SK-N-SH (cell line): ENCODE data around the gene COX4I1. TPM values are rescaled to one million over a fixed set of nuclear protein-coding genes. Genes with fewer than 3 reads are reported as not detected.

Experiments used
- CTCF ChIA-PET: fragments of 300-600, 350-600 bp; formaldehyde crosslinking; extraction: SDS; loops from one replicate; lab custom pipeline; 2021; lab: Yijun Ruan, JAX
- POLR2A ChIA-PET: fragments of 350-600 bp; sonication (Branson Sonifier 250); formaldehyde crosslinking; extraction: SDS; loops from one replicate; lab custom pipeline; 2020; ENCODE audit warnings: antibody characterized with exemption, inconsistent platforms; lab: Yijun Ruan, JAX
- DNase-seq: peaks from one replicate; pipeline ENCODE4 v3.0.0; 2012
- H2AFZ ChIP-seq: fragments of 200-600 bp; sonication (generic); 2 replicates; pipeline ENCODE4 v1.8.1; 2016; ENCODE audit warnings: antibody characterized with exemption, mild to moderate bottlenecking, low read depth
- H3F3A ChIP-seq: fragments of 200-600 bp; sonication (generic); replicated peaks from 2 replicates; pipeline ENCODE3; 2016; ENCODE audit warnings: antibody characterized with exemption, mild to moderate bottlenecking; ENCODE audit not compliant: insufficient read depth
- H3K27ac ChIP-seq, 2 experiments: fragments of 200-500 bp in 1 of 2; fragments of 200-600 bp in 1 of 2; sonication (Bioruptor generic) in 1 of 2; sonication (generic), shearing (Covaris generic) in 1 of 2; 2 replicates each; pipeline versions ENCODE4 v1.5.1 to v1.6.1; 2014 to 2016; ENCODE audit warnings: low read depth in 2 of 2, inconsistent platforms in 1 of 2, low read length in 1 of 2, mild to moderate bottlenecking in 1 of 2, mixed read lengths in 1 of 2
- H3K27me3 ChIP-seq: fragments of 200-600 bp; sonication (generic), shearing (Covaris generic); 2 replicates; pipeline ENCODE4 v1.6.1; 2016; ENCODE audit warnings: mixed run types; ENCODE audit not compliant: insufficient read depth
- H3K36me3 ChIP-seq, 2 experiments: fragments of 200-500 bp in 1 of 2; fragments of 200-600 bp in 1 of 2; sonication (Bioruptor generic) in 1 of 2; sonication (generic) in 1 of 2; replicated peaks in 1 of 2; 2 replicates each; pipeline versions ENCODE3 to v1.5.1; 2014 to 2016; ENCODE audit warnings: low read length in 1 of 2, mild to moderate bottlenecking in 1 of 2; ENCODE audit not compliant: insufficient read depth in 2 of 2, control insufficient read depth in 1 of 2
- H3K4me1 ChIP-seq, 2 experiments: fragments of 200-500 bp in 1 of 2; fragments of 200-600 bp in 1 of 2; sonication (Bioruptor generic) in 1 of 2; sonication (generic), shearing (Covaris generic) in 1 of 2; 2 replicates each; pipeline versions ENCODE4 v1.5.1 to v1.6.1; 2014 to 2016; ENCODE audit warnings: low read depth in 1 of 2, low read length in 1 of 2, mixed run types in 1 of 2; ENCODE audit not compliant: insufficient read depth in 2 of 2, control insufficient read depth in 1 of 2
- H3K4me2 ChIP-seq: fragments of 200-600 bp; sonication (generic), shearing (Covaris generic); 2 replicates; pipeline ENCODE4 v1.6.1; 2017; ENCODE audit warnings: mixed run types
- H3K4me3 ChIP-seq, 2 experiments: fragments of 200-500 bp in 1 of 2; fragments of 200-600 bp in 1 of 2; sonication (Bioruptor generic) in 1 of 2; sonication (generic), shearing (Covaris generic) in 1 of 2; 2 replicates each; pipeline versions ENCODE4 v1.5.1 to v1.8.1; 2014 to 2016; ENCODE audit warnings: low read depth in 2 of 2, inconsistent platforms in 1 of 2, low read length in 1 of 2, mild to moderate bottlenecking in 1 of 2, mixed read lengths in 1 of 2, moderate library complexity in 1 of 2
- H3K79me2 ChIP-seq: fragments of 200-600 bp; sonication (generic); 2 replicates; pipeline ENCODE4 v1.8.1; 2017; ENCODE audit warnings: mild to moderate bottlenecking; ENCODE audit not compliant: insufficient read depth
- H3K9ac ChIP-seq: fragments of 200-600 bp; sonication (generic); 2 replicates; pipeline ENCODE4 v1.6.1; 2017; ENCODE audit warnings: mixed run types
- H3K9me2 ChIP-seq: fragments of 200-600 bp; sonication (generic); 2 replicates; pipeline ENCODE4 v1.6.1; 2017; ENCODE audit warnings: mixed run types
- H3K9me3 ChIP-seq: fragments of 200-600 bp; sonication (generic); 2 replicates; pipeline ENCODE4 v1.6.1; 2017; ENCODE audit warnings: mixed run types, mild to moderate bottlenecking, moderate library complexity
- H4K20me1 ChIP-seq: fragments of 200-600 bp; sonication (generic); 2 replicates; pipeline ENCODE4 v1.6.1; 2017; ENCODE audit warnings: mild to moderate bottlenecking, mixed run types; ENCODE audit not compliant: insufficient read depth
- ELF1 ChIP-seq: IDR thresholded peaks from 2 replicates; pipeline ENCODE4 v1.4.0; 2012
- EP300 ChIP-seq, 2 experiments: IDR thresholded peaks; 2 replicates each; pipeline versions ENCODE4 v1.4.0 to v1.6.1; 2012; ENCODE audit warnings: borderline replicate concordance in 1 of 2, low read depth in 1 of 2, low read length in 1 of 2
- EZH2phosphoT487 ChIP-seq: fragments of 200-600 bp; sonication (generic); IDR thresholded peaks from 2 replicates; pipeline ENCODE4 v1.6.1; 2017; ENCODE audit warnings: low read depth, mixed run types, mild to moderate bottlenecking, antibody characterized with exemption, moderate library complexity, borderline replicate concordance
- FOXJ3 ChIP-seq: sonication (generic); formaldehyde crosslinking; IDR thresholded peaks from 2 replicates; pipeline ENCODE4 v1.5.1; 2020; ENCODE audit warnings: mild to moderate bottlenecking, missing genetic modification reagents
- FOXM1 ChIP-seq: IDR thresholded peaks from 2 replicates; pipeline ENCODE4 v1.4.0; 2012; ENCODE audit warnings: low read depth, mild to moderate bottlenecking
- GABPA ChIP-seq: IDR thresholded peaks from 2 replicates; pipeline ENCODE4 v1.4.0; 2012; ENCODE audit warnings: low read depth, mild to moderate bottlenecking
- GATA2 ChIP-seq: sonication (generic); formaldehyde crosslinking; IDR thresholded peaks from 2 replicates; pipeline ENCODE4 v1.5.0; 2020; ENCODE audit warnings: mild to moderate bottlenecking, missing genetic modification reagents
- IRF3 ChIP-seq: fragments of 150-350 bp; IDR thresholded peaks from 2 replicates; pipeline ENCODE4 v1.6.1; 2016; ENCODE audit warnings: mild to moderate bottlenecking, low read depth, low read length
- MXI1 ChIP-seq: IDR thresholded peaks from 2 replicates; pipeline ENCODE4 v1.6.1; 2012; ENCODE audit warnings: mild to moderate bottlenecking, low read depth, low read length, improper control_type of control experiment
- NRF1 ChIP-seq: IDR thresholded peaks from 2 replicates; pipeline ENCODE4 v1.6.1; 2012; ENCODE audit warnings: low read depth, mild to moderate bottlenecking, low read length
- POLR2AphosphoS5 ChIP-seq: IDR thresholded peaks from 2 replicates; pipeline ENCODE4 v1.6.1; 2012; ENCODE audit warnings: low read depth, low read length
- RAD21 ChIP-seq: IDR thresholded peaks from 2 replicates; pipeline ENCODE4 v1.6.1; 2012; ENCODE audit warnings: mild to moderate bottlenecking, low read length
- RCOR1 ChIP-seq: fragments of 150-350 bp; IDR thresholded peaks from 2 replicates; pipeline ENCODE4 v1.6.1; 2017; ENCODE audit warnings: antibody characterized with exemption, low read length
- REST ChIP-seq: IDR thresholded peaks from 2 replicates; pipeline ENCODE4 v1.6.1; 2012; ENCODE audit warnings: mild to moderate bottlenecking, low read depth, low read length, moderate library complexity
- SMC3 ChIP-seq: IDR thresholded peaks from 2 replicates; pipeline ENCODE4 v1.6.1; 2012; ENCODE audit warnings: low read depth, low read length, improper control_type of control experiment
- YY1 ChIP-seq: IDR thresholded peaks from 2 replicates; pipeline ENCODE4 v1.4.0; 2012; ENCODE audit warnings: low read depth, mild to moderate bottlenecking
- WGBS: methylation state at CpG from one replicate; pipeline ENCODE4 v1.1.6; 2017; ENCODE audit warnings: low lambda C conversion rate; 5-methylcytosine and 5-hydroxymethylcytosine counted together
- polyA plus RNA-seq, 3 experiments: library from polyadenylated mRNA; depleted of rRNA; stranded (reverse); fragments of >200 nt; gene quantifications; 2 replicates each; pipeline ENCODE4 v1.2.3, GENCODE V29; 2012
- TF ChIP-seq, protein P1 (sequence below): fragments of 150-350 bp; IDR thresholded peaks from 2 replicates; pipeline ENCODE4 v1.6.1; 2017; ENCODE audit warnings: antibody characterized with exemption, low read length, low read depth, borderline replicate concordance
- TF ChIP-seq, protein P2 (sequence below): IDR thresholded peaks from 2 replicates; pipeline ENCODE4 v1.4.0; 2012; ENCODE audit warnings: low read depth, borderline replicate concordance
- TF ChIP-seq, protein P3 (sequence below): IDR thresholded peaks from 2 replicates; pipeline ENCODE4; 2012
- TF ChIP-seq, protein P4 (sequence below): IDR thresholded peaks from 2 replicates; pipeline ENCODE4 v1.4.0; 2012; ENCODE audit warnings: low read depth, borderline replicate concordance

COX4I1 gene
- polyA plus RNA-seq, 1 of the 3 experiments (the other 2 are of a cell fraction) = 1,294 TPM

DNA sequence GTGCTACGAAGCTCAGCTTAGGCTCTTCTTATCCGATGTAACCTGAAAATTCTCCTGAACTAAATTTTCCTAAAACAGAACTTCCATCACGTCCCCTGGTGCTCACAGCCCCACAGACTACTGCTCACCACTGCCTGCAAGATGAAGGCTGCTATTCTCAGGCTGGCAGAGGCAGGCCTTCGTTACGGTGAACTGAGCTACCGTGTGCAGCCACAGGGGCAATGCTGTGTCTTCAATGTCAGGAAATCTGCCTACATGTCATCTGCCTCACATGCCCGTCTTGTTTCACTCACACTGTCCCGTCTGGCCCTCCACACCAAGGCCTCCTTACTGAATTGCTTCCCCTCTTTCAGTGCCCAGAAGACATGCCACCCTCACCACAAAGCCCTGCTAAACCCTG lies 16.1 kb upstream of the COX4I1 start:
- no peak overlapping the region for H3K9ac ChIP-seq
- H3K4me2 ChIP-seq = no peak overlapping the region
- H3K4me1 ChIP-seq = no peaks in the 10 kb centered on the region
- no peaks in the 10 kb centered on the region for H3K9me2 ChIP-seq
- H2AFZ ChIP-seq = no peak overlapping the region
- no peak overlapping the region for H3K27ac ChIP-seq
- peaks cover 5% of the 10 kb centered on the region for H3F3A ChIP-seq
- peaks cover 28% of the 10 kb centered on the region for H4K20me1 ChIP-seq
- POLR2A ChIA-PET = no interaction called here
- peaks cover 25 to 57% of the 10 kb centered on the region in 2 experiments for H3K36me3 ChIP-seq
- H3K4me3 ChIP-seq = no peak overlapping the region
- TF ChIP-seq ELF1 (no peak), REST (no peak), EP300 (IDR thresholded peaks at IDR 0.05; ENCODE audit: borderline replicate concordance in 1 of 2, low read depth in 1 of 2, low read length in 1 of 2) (no peak), FOXJ3 (CRISPR knock-in tag) (no peak), YY1 (no peak), NRF1 (no peak), IRF3 (no peak), GABPA (no peak), POLR2AphosphoS5 (no peak), SMC3 (no peak), FOXM1 (no peak), EZH2phosphoT487 (no peak), RAD21 (no peak), GATA2 (CRISPR knock-in tag) (no peak), MXI1 (no peak), RCOR1 (no peak)
- TF ChIP-seq, protein P1, sequence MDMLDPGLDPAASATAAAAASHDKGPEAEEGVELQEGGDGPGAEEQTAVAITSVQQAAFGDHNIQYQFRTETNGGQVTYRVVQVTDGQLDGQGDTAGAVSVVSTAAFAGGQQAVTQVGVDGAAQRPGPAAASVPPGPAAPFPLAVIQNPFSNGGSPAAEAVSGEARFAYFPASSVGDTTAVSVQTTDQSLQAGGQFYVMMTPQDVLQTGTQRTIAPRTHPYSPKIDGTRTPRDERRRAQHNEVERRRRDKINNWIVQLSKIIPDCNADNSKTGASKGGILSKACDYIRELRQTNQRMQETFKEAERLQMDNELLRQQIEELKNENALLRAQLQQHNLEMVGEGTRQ = no peak
- TF ChIP-seq, protein P2, sequence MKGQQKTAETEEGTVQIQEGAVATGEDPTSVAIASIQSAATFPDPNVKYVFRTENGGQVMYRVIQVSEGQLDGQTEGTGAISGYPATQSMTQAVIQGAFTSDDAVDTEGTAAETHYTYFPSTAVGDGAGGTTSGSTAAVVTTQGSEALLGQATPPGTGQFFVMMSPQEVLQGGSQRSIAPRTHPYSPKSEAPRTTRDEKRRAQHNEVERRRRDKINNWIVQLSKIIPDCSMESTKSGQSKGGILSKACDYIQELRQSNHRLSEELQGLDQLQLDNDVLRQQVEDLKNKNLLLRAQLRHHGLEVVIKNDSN = no peak
- TF ChIP-seq, protein P3, sequence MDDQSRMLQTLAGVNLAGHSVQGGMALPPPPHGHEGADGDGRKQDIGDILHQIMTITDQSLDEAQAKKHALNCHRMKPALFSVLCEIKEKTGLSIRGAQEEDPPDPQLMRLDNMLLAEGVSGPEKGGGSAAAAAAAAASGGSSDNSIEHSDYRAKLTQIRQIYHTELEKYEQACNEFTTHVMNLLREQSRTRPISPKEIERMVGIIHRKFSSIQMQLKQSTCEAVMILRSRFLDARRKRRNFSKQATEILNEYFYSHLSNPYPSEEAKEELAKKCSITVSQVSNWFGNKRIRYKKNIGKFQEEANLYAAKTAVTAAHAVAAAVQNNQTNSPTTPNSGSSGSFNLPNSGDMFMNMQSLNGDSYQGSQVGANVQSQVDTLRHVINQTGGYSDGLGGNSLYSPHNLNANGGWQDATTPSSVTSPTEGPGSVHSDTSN = no peak
- TF ChIP-seq, protein P4, sequence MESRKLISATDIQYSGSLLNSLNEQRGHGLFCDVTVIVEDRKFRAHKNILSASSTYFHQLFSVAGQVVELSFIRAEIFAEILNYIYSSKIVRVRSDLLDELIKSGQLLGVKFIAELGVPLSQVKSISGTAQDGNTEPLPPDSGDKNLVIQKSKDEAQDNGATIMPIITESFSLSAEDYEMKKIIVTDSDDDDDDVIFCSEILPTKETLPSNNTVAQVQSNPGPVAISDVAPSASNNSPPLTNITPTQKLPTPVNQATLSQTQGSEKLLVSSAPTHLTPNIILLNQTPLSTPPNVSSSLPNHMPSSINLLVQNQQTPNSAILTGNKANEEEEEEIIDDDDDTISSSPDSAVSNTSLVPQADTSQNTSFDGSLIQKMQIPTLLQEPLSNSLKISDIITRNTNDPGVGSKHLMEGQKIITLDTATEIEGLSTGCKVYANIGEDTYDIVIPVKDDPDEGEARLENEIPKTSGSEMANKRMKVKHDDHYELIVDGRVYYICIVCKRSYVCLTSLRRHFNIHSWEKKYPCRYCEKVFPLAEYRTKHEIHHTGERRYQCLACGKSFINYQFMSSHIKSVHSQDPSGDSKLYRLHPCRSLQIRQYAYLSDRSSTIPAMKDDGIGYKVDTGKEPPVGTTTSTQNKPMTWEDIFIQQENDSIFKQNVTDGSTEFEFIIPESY = no peak
- CTCF ChIA-PET = interaction anchor here (0.6 kb wide), 1 partner anchor 760 kb away, joined by 3 read pairs; no protein-coding TSS in a partner anchor
- WGBS = 97% methylated on average over 7 of the region's 8 CpGs
- peaks cover 35% of the 10 kb centered on the region; the same call in 1 of the 2 replicates for H3K79me2 ChIP-seq
- H3K9me3 ChIP-seq = no peaks in the 10 kb centered on the region
- no peak for DNase-seq
- no peaks in the 10 kb centered on the region for H3K27me3 ChIP-seq
